ENCODE results near the gene CFAP107. TPM values are rescaled to one million over a fixed set of nuclear protein-coding genes. Genes with fewer than 3 reads are reported as not detected.

The CFAP107 gene
- total and polyA plus RNA-seq, 2 of the 4 experiments (the other 2 are of a cell fraction): not detected

- Histone ChIP-seq H3K18ac (ENCODE audit: low read depth, low read length) (no peak overlapping the region), H3K4me3 (ENCODE audit: insufficient read depth, low read depth, low read length) (no peak overlapping the region), H3K4me1 (ENCODE audit: control insufficient read depth, insufficient read depth, low read length) (no peaks in the 10 kb centered on the region), H2BK5ac (ENCODE audit: low read depth, low read length, poor library complexity, severe bottlenecking) (no peak overlapping the region), H3K9ac (ENCODE audit: low read depth, low read length) (no peak overlapping the region), H2BK120ac (ENCODE audit: low read depth, low read length) (no peak overlapping the region), H2BK15ac (ENCODE audit: low read depth, low read length) (no peak overlapping the region), H3K27me3 (ENCODE audit: control insufficient read depth, insufficient read depth, low read length) (no peaks in the 10 kb centered on the region), H3K79me1 (ENCODE audit: low read depth in 1 of 2, low read length in 2 of 2) (no peaks in the 10 kb centered on the region), H3K56ac (ENCODE audit: extremely low read depth, insufficient read depth, low read length) (no peak overlapping the region), H3K27ac (ENCODE audit: insufficient read depth, low read length) (no peak overlapping the region), H3K9me3 (ENCODE audit: control insufficient read depth, insufficient read depth, low read length) (peaks cover 4% of the 10 kb centered on the region), H4K20me1 (ENCODE audit: insufficient read depth, low read length) (no peaks in the 10 kb centered on the region), H3K4me2 (ENCODE audit: low read depth, low read length) (no peak overlapping the region), H4K8ac (ENCODE audit: low read depth in 2 of 2, low read length in 2 of 2) (no peak overlapping the region), H2AK5ac (ENCODE audit: low read depth, low read length) (no peak overlapping the region), H3K36me3 (ENCODE audit: control insufficient read depth, insufficient read depth, low read length) (no peaks in the 10 kb centered on the region), H4K5ac (ENCODE audit: low read depth, low read length) (no peak overlapping the region), H3K23ac (ENCODE audit: low read depth, low read length) (no peak overlapping the region), H3K14ac (replicated peaks; ENCODE audit: low read depth, low read length) (no peak overlapping the region), H4K91ac (ENCODE audit: insufficient read depth, low read depth, low read length) (no peak overlapping the region), H2BK20ac (ENCODE audit: low read depth, low read length) (no peak overlapping the region), H2AFZ (replicated peaks; ENCODE audit: low read length, poor library complexity) (no peak overlapping the region), H3K9me1 (ENCODE audit: insufficient read depth, low read length) (no peaks in the 10 kb centered on the region), H2AK9ac (replicated peaks; ENCODE audit: low read depth, low read length, poor library complexity) (no peak overlapping the region), H3K4ac (ENCODE audit: low read depth, low read length) (no peak overlapping the region)
- TF ChIP-seq USF2 (IDR thresholded peaks at IDR 0.05; ENCODE audit: low read depth, low read length): no peak
- TF ChIP-seq CEBPB (IDR thresholded peaks at IDR 0.05; ENCODE audit: low read depth, low read length): no peak
- no peak for TF ChIP-seq RFX5 (IDR thresholded peaks at IDR 0.05; ENCODE audit: low read depth, low read length)
- no peak for TF ChIP-seq CHD1 (IDR thresholded peaks at IDR 0.05; ENCODE audit: low read depth, low read length)
- TF ChIP-seq POLR2A (IDR thresholded peaks at IDR 0.05; ENCODE audit: low read depth, low read length): no peak
- TF ChIP-seq FOS (IDR thresholded peaks at IDR 0.05; ENCODE audit: low read depth, low read length): no peak
- TF ChIP-seq MXI1 (IDR thresholded peaks at IDR 0.05; ENCODE audit: borderline replicate concordance, low read depth, low read length): no peak
- TF ChIP-seq CTCF (conservative IDR thresholded peaks at IDR 0.05; ENCODE audit: low read depth, low read length): no peak
- no peak for TF ChIP-seq MAZ (IDR thresholded peaks at IDR 0.05; ENCODE audit: borderline replicate concordance, low read depth, low read length)
- no peak for TF ChIP-seq ELK1 (IDR thresholded peaks at IDR 0.05; ENCODE audit: borderline replicate concordance, low read depth, low read length)
- no peak for TF ChIP-seq BHLHE40 (IDR thresholded peaks at IDR 0.05; ENCODE audit: low read depth, low read length)
- no peak for TF ChIP-seq RAD21 (IDR thresholded peaks at IDR 0.05; ENCODE audit: low read length)
- no peak for TF ChIP-seq SMC3 (IDR thresholded peaks at IDR 0.05; ENCODE audit: low read depth, low read length)
- no peak for TF ChIP-seq NFE2L2 (IDR thresholded peaks at IDR 0.05; ENCODE audit: low read depth, low read length)
- no peak for TF ChIP-seq RCOR1 (IDR thresholded peaks at IDR 0.05; ENCODE audit: insufficient replicate concordance, low read length)
- ChIA-PET POLR2A (ENCODE audit: unreplicated experiment) (no interaction called here), CTCF (no interaction called here)
- no CpG with 5 or more reads among the region's 3 CpGs for WGBS, 2 experiments (ENCODE audit: extremely low coverage in 2 of 2, insufficient read length in 1 of 2)
- dilution Hi-C loops (cut with HindIII; ENCODE audit: low sequenced_read_pairs, unreplicated experiment) (no loop called here), in situ Hi-C loops (cut with MboI; ENCODE audit: low sequenced_read_pairs) (no loop called here), intact Hi-C loops (cut with micrococcal nuclease) (no loop called here)
- no peak for ATAC-seq (ENCODE audit: low read depth)
- no TSS peak for BruUV-seq (replicated peaks)
- no peak for DNase-seq
Observed at GRCh38 chr1:12745126-12745991, 641 bp upstream of the CFAP107 start.

All from IMR-90 (cell line).